Neural cell (in vitro differentiated cells): ENCODE data around the gene EPHB3.

Source experiments
- CTCF ChIP-seq: fragments of 450-650 bp; IDR thresholded peaks from 2 replicates; pipeline ENCODE4 v1.5.1; 2014; ENCODE audit warnings: antibody characterized with exemption, mild to moderate bottlenecking, moderate library complexity; ENCODE audit not compliant: poor library complexity, severe bottlenecking
- EP300 ChIP-seq: fragments of 450-650 bp; conservative IDR thresholded peaks from 2 replicates; pipeline ENCODE4 v1.6.1; 2014; ENCODE audit warnings: antibody characterized with exemption, mild to moderate bottlenecking, moderate library complexity; ENCODE audit not compliant: poor library complexity, severe bottlenecking
- EZH2 ChIP-seq: fragments of 200-600, 300-800 bp; shearing (Covaris generic), sonication (generic); IDR thresholded peaks from 2 replicates; pipeline ENCODE4 v1.6.1; 2014; ENCODE audit warnings: antibody characterized with exemption, low read length, borderline replicate concordance, mild to moderate bottlenecking; ENCODE audit not compliant: insufficient read depth, poor library complexity, severe bottlenecking
- POLR2AphosphoS5 ChIP-seq: IDR thresholded peaks from 2 replicates; pipeline ENCODE4 v1.6.1; 2012
- REST ChIP-seq: IDR thresholded peaks from 2 replicates; pipeline ENCODE4 v1.6.1; 2012; ENCODE audit warnings: borderline replicate concordance
- TAF1 ChIP-seq: IDR thresholded peaks from 2 replicates; pipeline ENCODE4 v1.6.1; 2012; ENCODE audit warnings: low read depth

- TF ChIP-seq EZH2 (no peak), CTCF (no peak), EP300 (no peak), REST (no peak), TAF1 (no peak), POLR2AphosphoS5 (no peak)
Measured at GRCh38 chr3:184563941-184564684, 2.5 kb downstream of the EPHB3 start.
